Stimulated activated effector memory CD8-positive, alpha-beta T cell treated with anti-CD3 and anti-CD28 coated beads, Interleukin-12 subunit alpha, Interleukin-12 subunit beta, amount 100 ng/mL, for 72 hours (primary cell): ENCODE measurements around the gene URM1.
"Not testable (repeated sequence)": the region's sequence is repeated elsewhere in the genome, so short reads cannot be mapped to it uniquely, and the experiment has no call there.

Source experiments
- ATAC-seq: fragments of 150-1000 bp; cut with Tn5 transposase; 2 replicates; pipeline ENCODE4 v1.10.0; 2021
- DNase-seq, 2 donors: peaks; one replicate each; pipeline ENCODE4 v3.0.0; 2021 to 2022; ENCODE audit warnings: low spot score in 2 of 2
- H3K27ac Mint-ChIP-seq: one replicate; pipeline ENCODE4 v1.8.0; 2022; ENCODE audit warnings: mild to moderate bottlenecking, mixed read lengths
- H3K36me3 Mint-ChIP-seq: one replicate; pipeline ENCODE4 v1.8.0; 2022; ENCODE audit warnings: mild to moderate bottlenecking, mixed read lengths
- H3K4me1 Mint-ChIP-seq: one replicate; pipeline ENCODE4 v1.8.0; 2022; ENCODE audit warnings: mixed read lengths
- H3K4me3 Mint-ChIP-seq: one replicate; pipeline ENCODE4 v1.8.0; 2022; ENCODE audit warnings: mild to moderate bottlenecking, mixed read lengths
- H3K9me3 Mint-ChIP-seq: one replicate; pipeline ENCODE4 v1.8.0; 2022; ENCODE audit warnings: mixed read lengths

The URM1 gene

GRCh38 chr9:128421482-128421996 lies 50.4 kb downstream of the URM1 start:
- ATAC-seq (no peak), DNase-seq (no peak)
- H3K4me1 Mint-ChIP-seq, result peaks cover 13% of the 10 kb centered on the region
- H3K36me3 Mint-ChIP-seq, result no peaks in the 10 kb centered on the region
- no peaks in the 10 kb centered on the region for H3K9me3 Mint-ChIP-seq
- no peak overlapping the region for H3K27ac Mint-ChIP-seq
- peak overlapping the region; percentile 76 for H3K4me3 Mint-ChIP-seq

GRCh38 chr9:128422022-128422782 lies 51.0 kb downstream of the URM1 start:
- H3K27ac Mint-ChIP-seq, result peak overlapping the region; percentile 43

GRCh38 chr9:128422783-128423150 lies 51.6 kb downstream of the URM1 start:
- Mint-ChIP-seq H3K27ac (peak overlapping the region; percentile 43), H3K4me1 (peaks cover 11% of the 10 kb centered on the region), H3K36me3 (no peaks in the 10 kb centered on the region), H3K4me3 (peak overlapping the region; percentile 76), H3K9me3 (no peaks in the 10 kb centered on the region)
- DNase-seq, result no peak
- ATAC-seq, result no peak

More at GRCh38 chr9:128422022-128422782, 51.0 kb downstream of the URM1 start:
- Mint-ChIP-seq H3K4me3 (peak overlapping the region; percentile 76), H3K4me1 (peaks cover 11% of the 10 kb centered on the region)
- not testable (repeated sequence) for DNase-seq, H3K36me3 Mint-ChIP-seq, ATAC-seq, H3K9me3 Mint-ChIP-seq

DNA sequence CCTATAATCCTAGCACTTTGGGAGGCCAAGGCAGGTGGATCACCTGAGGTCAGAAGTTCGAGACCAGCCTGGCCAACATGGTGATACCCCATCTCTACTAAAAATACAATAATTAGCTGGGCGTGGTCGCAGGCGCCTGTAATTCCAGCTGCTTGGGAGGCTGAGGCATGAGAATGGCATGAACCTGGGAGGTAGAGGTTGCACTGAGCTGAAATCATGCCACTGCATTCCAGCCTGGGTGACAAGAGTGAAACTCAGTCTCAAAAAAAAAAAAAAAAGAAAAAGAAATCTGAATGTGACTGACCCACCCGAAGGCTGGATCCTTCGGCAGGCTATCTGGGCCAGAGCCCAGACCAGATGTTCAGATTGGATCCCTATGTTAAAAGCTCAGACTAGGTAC lies 52.2 kb downstream of the URM1 start:
- not testable (repeated sequence) for H3K27ac Mint-ChIP-seq, ATAC-seq, H3K4me3 Mint-ChIP-seq, DNase-seq, H3K36me3 Mint-ChIP-seq, H3K9me3 Mint-ChIP-seq
- peaks cover 11% of the 10 kb centered on the region for H3K4me1 Mint-ChIP-seq

DNA sequence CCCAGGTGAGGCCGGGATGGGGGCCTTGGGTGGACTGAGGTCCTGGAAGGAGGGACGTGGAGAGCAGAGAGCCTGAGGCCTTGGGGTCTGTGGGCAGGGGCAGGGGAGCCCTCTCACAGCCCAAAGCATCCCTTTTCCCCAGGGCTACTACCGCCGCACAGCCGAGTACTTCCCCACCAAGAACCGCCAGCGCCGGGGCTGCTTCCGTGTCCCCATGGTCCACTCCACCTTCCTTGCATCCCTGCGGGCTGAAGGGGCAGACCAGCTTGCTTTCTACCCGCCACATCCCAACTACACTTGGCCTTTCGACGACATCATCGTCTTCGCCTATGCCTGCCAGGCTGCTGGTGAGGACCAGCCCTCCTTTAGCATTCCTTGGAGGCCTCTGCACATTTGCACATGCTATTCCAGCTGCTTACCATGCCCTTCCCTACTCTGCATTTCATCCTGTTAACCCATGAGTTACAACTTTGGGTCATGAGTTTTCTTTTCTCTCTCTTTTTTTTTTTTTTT lies 53.1 kb downstream of the URM1 start:
- H3K27ac Mint-ChIP-seq, result no peak overlapping the region
- H3K4me1 Mint-ChIP-seq, result peaks cover 11% of the 10 kb centered on the region
- H3K36me3 Mint-ChIP-seq, result no peaks in the 10 kb centered on the region
- H3K9me3 Mint-ChIP-seq, result no peaks in the 10 kb centered on the region
- H3K4me3 Mint-ChIP-seq, result no peak overlapping the region
- DNase-seq, result no peak
- ATAC-seq, result no peak

GRCh38 chr9:128428644-128429512 lies 57.7 kb downstream of the URM1 start:
- ATAC-seq (no peak), DNase-seq (no peak)
- H3K36me3 Mint-ChIP-seq, result no peaks in the 10 kb centered on the region
- H3K9me3 Mint-ChIP-seq, result no peaks in the 10 kb centered on the region
- H3K4me1 Mint-ChIP-seq, result no peaks in the 10 kb centered on the region
- no peak overlapping the region for H3K4me3 Mint-ChIP-seq
- no peak overlapping the region for H3K27ac Mint-ChIP-seq

DNA sequence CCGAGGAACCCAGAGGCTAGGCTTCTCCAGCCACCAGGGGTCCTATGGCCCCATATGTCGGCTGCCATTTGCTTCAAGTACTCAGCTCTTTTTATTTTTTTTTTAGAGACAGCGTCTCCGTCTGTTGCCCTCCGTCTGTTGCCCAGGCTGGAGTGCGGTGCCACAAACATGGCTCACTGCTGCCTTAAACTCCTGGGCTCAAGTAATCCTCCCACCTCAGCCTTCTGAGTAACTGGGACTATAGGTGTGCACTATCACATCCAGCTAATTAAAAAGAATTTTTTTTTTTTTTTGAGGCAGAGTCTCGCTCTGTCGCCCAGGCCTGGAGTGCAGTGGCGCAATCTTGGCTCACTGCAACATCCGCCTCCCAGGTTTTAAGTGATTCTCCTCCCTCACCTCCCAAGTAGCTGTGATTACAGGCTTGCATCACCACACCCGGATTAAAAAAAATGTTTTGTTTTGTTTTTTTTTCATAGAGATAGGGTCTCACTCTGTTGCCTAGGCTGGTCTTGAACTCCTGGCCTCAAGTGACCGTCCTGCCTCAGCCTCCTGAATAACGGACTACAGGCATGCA lies 58.4 kb downstream of the URM1 start:
- Mint-ChIP-seq H3K4me3 (no peak overlapping the region), H3K9me3 (no peaks in the 10 kb centered on the region), H3K36me3 (no peaks in the 10 kb centered on the region), H3K27ac (no peak overlapping the region), H3K4me1 (no peaks in the 10 kb centered on the region)
- no peak for ATAC-seq
- DNase-seq, result no peak

GRCh38 chr9:128431207-128431606 lies 60.0 kb downstream of the URM1 start:
- no peaks in the 10 kb centered on the region for H3K36me3 Mint-ChIP-seq
- H3K27ac Mint-ChIP-seq, result no peak overlapping the region
- ATAC-seq, result no peak
- H3K4me3 Mint-ChIP-seq, result no peak overlapping the region
- no peaks in the 10 kb centered on the region for H3K4me1 Mint-ChIP-seq
- H3K9me3 Mint-ChIP-seq, result no peaks in the 10 kb centered on the region
- DNase-seq, result no peak

GRCh38 chr9:128434340-128434739 lies 63.2 kb downstream of the URM1 start:
- no peak for DNase-seq
- H3K4me1 Mint-ChIP-seq, result peaks cover 11% of the 10 kb centered on the region
- no peak for ATAC-seq
- H3K36me3 Mint-ChIP-seq, result peaks cover 6% of the 10 kb centered on the region
- no peaks in the 10 kb centered on the region for H3K9me3 Mint-ChIP-seq
- no peak overlapping the region for H3K27ac Mint-ChIP-seq
- no peak overlapping the region for H3K4me3 Mint-ChIP-seq

GRCh38 chr9:128435611-128436010 lies 64.4 kb downstream of the URM1 start:
- H3K4me3 Mint-ChIP-seq, result no peak overlapping the region
- no peaks in the 10 kb centered on the region for H3K9me3 Mint-ChIP-seq
- DNase-seq, result no peak
- no peak overlapping the region for H3K27ac Mint-ChIP-seq
- H3K4me1 Mint-ChIP-seq, result peaks cover 15% of the 10 kb centered on the region
- H3K36me3 Mint-ChIP-seq, result peaks cover 6% of the 10 kb centered on the region
- ATAC-seq, result no peak

DNA sequence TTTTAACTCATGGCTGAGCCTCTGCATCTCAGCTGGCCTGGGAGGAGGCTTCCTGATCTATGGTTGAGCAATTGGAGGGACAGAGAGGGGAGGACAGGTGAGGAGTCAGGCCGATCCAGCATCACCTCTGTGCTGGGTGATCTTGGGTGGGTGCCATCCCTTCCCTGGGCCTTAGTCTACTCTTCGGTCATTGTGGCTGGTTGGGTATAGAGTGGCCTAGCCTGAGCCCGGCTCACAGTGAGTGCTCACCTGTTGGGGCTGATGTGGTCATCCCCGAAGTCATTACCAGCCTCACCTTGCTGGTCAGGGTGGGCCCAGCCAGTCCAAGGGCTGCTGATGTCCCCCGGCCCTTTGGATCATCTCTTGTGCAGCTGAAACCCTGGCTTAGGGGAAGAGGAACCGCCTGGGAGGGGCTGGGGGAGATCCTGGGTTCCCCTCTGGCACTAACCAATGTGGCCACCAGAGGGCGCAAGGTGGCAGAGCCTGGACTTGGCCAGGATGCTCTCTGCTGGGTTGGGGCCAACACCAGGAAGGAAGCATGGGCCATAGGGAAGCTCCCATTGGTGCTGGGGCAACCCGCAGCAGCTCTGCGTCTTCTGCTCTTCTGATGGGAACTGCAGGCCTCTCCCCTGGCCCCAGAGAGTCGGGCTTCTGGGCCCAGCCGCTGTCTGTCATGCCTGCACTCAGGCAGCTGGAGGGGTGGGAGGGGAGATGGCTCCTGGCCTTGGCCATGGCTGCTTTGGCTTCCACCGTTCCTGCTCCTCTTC lies 67.4 kb downstream of the URM1 start:
- H3K27ac Mint-ChIP-seq, result peak overlapping the region; percentile 34

GRCh38 chr9:128439273-128439672 lies 68.1 kb downstream of the URM1 start:
- H3K4me1 Mint-ChIP-seq, result peaks cover 15% of the 10 kb centered on the region
- no peak overlapping the region for H3K27ac Mint-ChIP-seq
- no peaks in the 10 kb centered on the region for H3K9me3 Mint-ChIP-seq
- no peak for ATAC-seq
- H3K36me3 Mint-ChIP-seq, result peaks cover 6% of the 10 kb centered on the region
- H3K4me3 Mint-ChIP-seq, result no peak overlapping the region
- no peak for DNase-seq

More for the DNA sequence above, 67.4 kb downstream of the URM1 start:
- Mint-ChIP-seq H3K9me3 (no peaks in the 10 kb centered on the region), H3K4me3 (no peak overlapping the region), H3K36me3 (peaks cover 6% of the 10 kb centered on the region), H3K4me1 (peaks cover 15% of the 10 kb centered on the region)
- ATAC-seq (peak; percentile 92), DNase-seq (peak; percentile 87 to 92)
